ENCODE results near the gene PLXNA4.

- TF ChIP-seq EP300 (IDR thresholded peaks at IDR 0.05) (no peak), CHD2 (IDR thresholded peaks at IDR 0.05; ENCODE audit: low read length, partially characterized antibody) (no peak), CTCF (IDR thresholded peaks at IDR 0.05) (no peak), SMC3 (IDR thresholded peaks at IDR 0.05) (no peak), ZSCAN20 (CRISPR knock-in tag; IDR thresholded peaks at IDR 0.05) (no peak), RNF2 (IDR thresholded peaks at IDR 0.05; ENCODE audit: borderline replicate concordance, low read depth) (no peak), KDM5A (IDR thresholded peaks at IDR 0.05) (no peak), HDAC2 (IDR thresholded peaks at IDR 0.05) (no peak), POLR2A (IDR thresholded peaks at IDR 0.05; ENCODE audit: low read length) (no peak)
Observed at GRCh38 chr7:132424277-132424676, 152.0 kb downstream of the PLXNA4 start.

All from A549 (cell line).